NB4 (cell line): Measurements from ENCODE around the gene SLCO4A1.

Source experiments
- POLR2A ChIP-seq: IDR thresholded peaks from 2 replicates; pipeline ENCODE4 v1.6.1; 2011; ENCODE audit warnings: mild to moderate bottlenecking; ENCODE audit not compliant: insufficient read length; ENCODE audit errors: extremely low read depth
- TF ChIP-seq, protein P1 (sequence below): IDR thresholded peaks from one replicate; pipeline ENCODE4 v1.5.1; 2012; ENCODE audit warnings: low read depth, low read length
- TF ChIP-seq, protein P2 (sequence below): IDR thresholded peaks from 2 replicates; pipeline ENCODE4 v1.6.1; 2011; ENCODE audit warnings: low read depth, low read length

DNA sequence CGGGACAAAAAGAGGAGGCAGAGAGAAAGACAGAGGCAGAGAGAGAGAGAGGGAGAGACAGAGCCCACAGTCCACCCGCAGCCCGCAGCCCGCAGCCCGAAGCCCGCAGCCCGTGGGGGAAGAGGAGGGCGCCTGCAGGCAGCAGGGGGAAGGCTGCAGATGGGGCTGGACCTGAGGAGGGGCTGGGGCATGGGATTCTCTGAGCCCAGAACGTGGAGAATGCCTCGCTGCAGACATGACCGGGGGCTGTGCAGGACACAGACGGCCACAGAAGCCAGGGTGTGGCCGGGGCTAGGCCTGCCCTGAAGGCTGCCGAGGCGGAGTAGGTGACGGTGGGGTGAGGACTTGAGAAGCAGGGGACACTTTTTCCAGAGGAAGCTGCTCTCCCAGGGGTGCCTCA lies 6.5 kb upstream of the SLCO4A1 start:
- TF ChIP-seq, protein P1, sequence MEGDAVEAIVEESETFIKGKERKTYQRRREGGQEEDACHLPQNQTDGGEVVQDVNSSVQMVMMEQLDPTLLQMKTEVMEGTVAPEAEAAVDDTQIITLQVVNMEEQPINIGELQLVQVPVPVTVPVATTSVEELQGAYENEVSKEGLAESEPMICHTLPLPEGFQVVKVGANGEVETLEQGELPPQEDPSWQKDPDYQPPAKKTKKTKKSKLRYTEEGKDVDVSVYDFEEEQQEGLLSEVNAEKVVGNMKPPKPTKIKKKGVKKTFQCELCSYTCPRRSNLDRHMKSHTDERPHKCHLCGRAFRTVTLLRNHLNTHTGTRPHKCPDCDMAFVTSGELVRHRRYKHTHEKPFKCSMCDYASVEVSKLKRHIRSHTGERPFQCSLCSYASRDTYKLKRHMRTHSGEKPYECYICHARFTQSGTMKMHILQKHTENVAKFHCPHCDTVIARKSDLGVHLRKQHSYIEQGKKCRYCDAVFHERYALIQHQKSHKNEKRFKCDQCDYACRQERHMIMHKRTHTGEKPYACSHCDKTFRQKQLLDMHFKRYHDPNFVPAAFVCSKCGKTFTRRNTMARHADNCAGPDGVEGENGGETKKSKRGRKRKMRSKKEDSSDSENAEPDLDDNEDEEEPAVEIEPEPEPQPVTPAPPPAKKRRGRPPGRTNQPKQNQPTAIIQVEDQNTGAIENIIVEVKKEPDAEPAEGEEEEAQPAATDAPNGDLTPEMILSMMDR: no peak
- TF ChIP-seq POLR2A: no peak
- TF ChIP-seq, protein P2, sequence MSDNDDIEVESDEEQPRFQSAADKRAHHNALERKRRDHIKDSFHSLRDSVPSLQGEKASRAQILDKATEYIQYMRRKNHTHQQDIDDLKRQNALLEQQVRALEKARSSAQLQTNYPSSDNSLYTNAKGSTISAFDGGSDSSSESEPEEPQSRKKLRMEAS: no peak
